Right atrium auricular region (tissue), 2 donors: ENCODE measurements around the gene SUMF1. TPM values are rescaled to one million over a fixed set of nuclear protein-coding genes. Genes with fewer than 3 reads are reported as not detected.

Source experiments
- DNase-seq: peaks from one replicate; pipeline ENCODE4 v3.0.0-alpha.2; 2019; ENCODE audit warnings: low spot score
- H3K27ac ChIP-seq, 2 donors: fragments of 200-600 bp; sonication (generic); 1 replicate in 1 of 2; 2 replicates in 1 of 2; pipeline ENCODE4 v1.5.1; 2016 to 2019
- H3K27me3 ChIP-seq, 2 donors: fragments of 200-600 bp; sonication (generic); one replicate each; pipeline versions ENCODE4 v1.5.1 to v1.6.0; 2017 to 2019
- H3K36me3 ChIP-seq: fragments of 200-600 bp; sonication (generic); one replicate; pipeline ENCODE4 v1.5.1; 2016
- H3K4me1 ChIP-seq, 2 donors: fragments of 200-600 bp; sonication (generic); one replicate each; pipeline versions ENCODE4 v1.5.1 to v1.6.0; 2017 to 2019
- H3K4me3 ChIP-seq, 2 donors: fragments of 200-600 bp; sonication (generic); 1 replicate in 1 of 2; 2 replicates in 1 of 2; pipeline ENCODE4 v1.5.1; 2017 to 2019; ENCODE audit warnings: mild to moderate bottlenecking in 1 of 2, moderate library complexity in 1 of 2
- H3K9me3 ChIP-seq, 2 donors: fragments of 200-600 bp; sonication (generic); one replicate each; pipeline ENCODE4 v1.5.1; 2019
- total RNA-seq, 2 donors: library from RNA; depleted of rRNA; stranded (reverse); fragments of >200 nt; gene quantifications; one replicate each; pipeline ENCODE4 v1.1.0, GENCODE V29; 2016
- TF ChIP-seq, protein P1 (sequence below), 2 donors: fragments of 200-600 bp; sonication (generic); IDR thresholded peaks; one replicate each; pipeline ENCODE4 v1.5.1; 2019; ENCODE audit warnings: antibody characterized with exemption in 2 of 2

The SUMF1 gene
- total RNA-seq, 2 donors from 2014 or later, result 12.1 to 22.6 TPM

GRCh38 chr3:4501437-4501836, 34.4 kb upstream of the SUMF1 start:
- Histone ChIP-seq H3K9me3 (no peaks in the 10 kb centered on the region), H3K36me3 (peaks cover 15% of the 10 kb centered on the region), H3K4me1 (peaks cover 0 to 34% of the 10 kb centered on the region in 2 donors), H3K27ac (no peak overlapping the region), H3K4me3 (no peak overlapping the region), H3K27me3 (no peaks in the 10 kb centered on the region)
- TF ChIP-seq, protein P1, sequence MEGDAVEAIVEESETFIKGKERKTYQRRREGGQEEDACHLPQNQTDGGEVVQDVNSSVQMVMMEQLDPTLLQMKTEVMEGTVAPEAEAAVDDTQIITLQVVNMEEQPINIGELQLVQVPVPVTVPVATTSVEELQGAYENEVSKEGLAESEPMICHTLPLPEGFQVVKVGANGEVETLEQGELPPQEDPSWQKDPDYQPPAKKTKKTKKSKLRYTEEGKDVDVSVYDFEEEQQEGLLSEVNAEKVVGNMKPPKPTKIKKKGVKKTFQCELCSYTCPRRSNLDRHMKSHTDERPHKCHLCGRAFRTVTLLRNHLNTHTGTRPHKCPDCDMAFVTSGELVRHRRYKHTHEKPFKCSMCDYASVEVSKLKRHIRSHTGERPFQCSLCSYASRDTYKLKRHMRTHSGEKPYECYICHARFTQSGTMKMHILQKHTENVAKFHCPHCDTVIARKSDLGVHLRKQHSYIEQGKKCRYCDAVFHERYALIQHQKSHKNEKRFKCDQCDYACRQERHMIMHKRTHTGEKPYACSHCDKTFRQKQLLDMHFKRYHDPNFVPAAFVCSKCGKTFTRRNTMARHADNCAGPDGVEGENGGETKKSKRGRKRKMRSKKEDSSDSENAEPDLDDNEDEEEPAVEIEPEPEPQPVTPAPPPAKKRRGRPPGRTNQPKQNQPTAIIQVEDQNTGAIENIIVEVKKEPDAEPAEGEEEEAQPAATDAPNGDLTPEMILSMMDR (IDR thresholded peaks at IDR 0.05), result no peak
- no peak for DNase-seq

DNA sequence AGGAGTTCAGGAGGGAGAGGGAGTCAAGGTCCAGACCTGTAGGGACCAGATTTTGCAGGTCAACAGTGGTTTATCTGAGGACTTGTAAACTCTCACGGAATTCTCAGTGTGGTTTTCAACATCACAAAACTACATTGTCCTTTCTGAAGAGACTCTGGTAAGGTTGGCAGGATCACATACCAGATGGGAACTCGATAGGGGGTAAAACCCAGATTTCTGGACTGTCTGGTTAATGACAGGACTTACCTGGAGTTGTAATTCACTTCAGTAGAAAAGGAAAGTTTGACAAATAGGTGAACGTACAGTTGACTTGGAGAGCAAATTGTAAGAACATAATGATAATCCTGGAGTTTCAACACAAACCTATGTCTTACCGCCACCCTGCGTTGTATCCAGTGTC, 31.4 kb upstream of the SUMF1 start:
- TF ChIP-seq, protein P1 (IDR thresholded peaks at IDR 0.05), result no peak
- no peak for DNase-seq
- Histone ChIP-seq H3K27ac (no peak overlapping the region), H3K4me3 (no peak overlapping the region), H3K9me3 (no peaks in the 10 kb centered on the region), H3K4me1 (peaks cover 0 to 28% of the 10 kb centered on the region in 2 donors), H3K27me3 (no peaks in the 10 kb centered on the region), H3K36me3 (peaks cover 15% of the 10 kb centered on the region)

DNA sequence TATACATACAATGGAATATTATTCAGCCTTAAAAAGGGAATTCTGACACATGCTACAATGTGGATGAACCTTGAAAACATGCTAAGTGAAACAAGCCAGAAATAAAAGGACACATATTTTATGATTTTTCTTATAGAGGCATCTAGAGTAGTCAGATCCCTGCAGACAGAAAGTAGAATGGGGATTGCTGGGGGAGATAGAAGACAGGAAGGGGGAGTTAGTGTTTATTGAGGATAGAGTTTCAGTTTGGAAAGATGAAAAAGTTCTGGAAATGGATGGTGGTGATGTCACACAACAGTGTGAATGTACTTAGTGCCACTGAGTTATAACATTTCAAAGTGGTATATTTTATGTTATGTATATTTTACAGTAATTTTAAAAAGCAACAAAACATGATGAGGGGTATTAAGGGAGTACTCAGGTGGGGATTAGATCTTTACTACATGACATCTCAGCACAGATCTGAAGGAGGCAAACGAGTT, 30.8 kb upstream of the SUMF1 start:
- no peak overlapping the region for H3K4me3 ChIP-seq
- H3K27me3 ChIP-seq, result no peaks in the 10 kb centered on the region
- H3K27ac ChIP-seq, result no peak overlapping the region
- peaks cover 0 to 23% of the 10 kb centered on the region in 2 donors for H3K4me1 ChIP-seq
- no peaks in the 10 kb centered on the region for H3K9me3 ChIP-seq
- H3K36me3 ChIP-seq, result peaks cover 15% of the 10 kb centered on the region
- TF ChIP-seq, protein P1 (IDR thresholded peaks at IDR 0.05), result no peak
- DNase-seq, result no peak

GRCh38 chr3:4497005-4497692, 30.1 kb upstream of the SUMF1 start:
- TF ChIP-seq, protein P1 (IDR thresholded peaks at IDR 0.05), result no peak
- no peaks in the 10 kb centered on the region for H3K9me3 ChIP-seq
- peaks cover 0 to 23% of the 10 kb centered on the region in 2 donors for H3K4me1 ChIP-seq
- no peak for DNase-seq
- no peaks in the 10 kb centered on the region for H3K27me3 ChIP-seq
- H3K36me3 ChIP-seq, result peaks cover 15% of the 10 kb centered on the region
- no peak overlapping the region for H3K4me3 ChIP-seq
- no peak overlapping the region for H3K27ac ChIP-seq

DNA sequence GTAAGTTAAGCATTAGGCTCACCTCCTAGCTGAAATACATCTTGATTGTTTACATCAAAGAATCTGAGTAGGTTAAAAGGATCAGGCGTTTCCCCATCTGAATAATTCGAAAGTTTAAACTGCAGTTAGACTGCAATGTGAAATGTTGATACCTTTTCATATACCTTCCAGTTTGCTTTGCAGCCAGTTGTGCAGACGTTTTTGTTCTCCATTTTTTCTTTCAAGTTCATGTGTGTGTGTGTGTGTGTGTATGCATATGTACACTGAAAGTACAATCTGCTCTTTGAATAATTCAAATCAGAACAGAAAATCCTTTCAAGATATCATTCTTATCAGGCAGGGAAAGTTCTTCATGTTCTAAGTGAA, 29.0 kb upstream of the SUMF1 start:
- peaks cover 0 to 33% of the 10 kb centered on the region in 2 donors for H3K4me1 ChIP-seq
- no peak overlapping the region for H3K27ac ChIP-seq

More for the DNA sequence above, 29.0 kb upstream of the SUMF1 start:
- TF ChIP-seq, protein P1 (IDR thresholded peaks at IDR 0.05), result no peak
- H3K36me3 ChIP-seq, result peaks cover 15% of the 10 kb centered on the region
- H3K4me3 ChIP-seq, result no peak overlapping the region
- H3K27me3 ChIP-seq, result no peaks in the 10 kb centered on the region
- H3K9me3 ChIP-seq, result no peaks in the 10 kb centered on the region
- DNase-seq, result no peak
